ENCODE data around the gene BTN1A1. TPM values are rescaled to one million over a fixed set of nuclear protein-coding genes. Genes with fewer than 3 reads are reported as not detected.

The BTN1A1 gene
- polyA plus RNA-seq, 1 donor (not counting 4 experiments of a cell fraction or from before 2014, with no cell fraction given), result not detected

DNA sequence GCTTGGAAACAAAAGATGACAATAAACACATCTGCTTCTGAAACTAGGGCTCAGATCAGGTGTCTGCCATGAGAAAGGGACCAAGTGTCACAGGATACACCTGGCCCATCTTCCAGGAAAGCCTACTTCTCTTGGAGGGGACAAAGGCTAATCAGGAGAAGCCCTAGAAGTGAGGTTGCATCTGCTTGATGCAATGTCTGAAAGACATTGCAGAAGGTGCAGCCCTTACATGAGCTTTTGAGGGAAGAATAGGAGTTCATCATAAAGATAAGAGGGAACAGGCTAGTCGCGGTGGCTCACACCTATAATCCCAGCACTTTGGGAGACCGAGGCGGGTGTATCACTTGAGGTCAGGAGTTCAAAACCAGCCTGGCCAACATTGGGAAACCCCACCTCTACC, 2.5 kb upstream of the BTN1A1 start:
- Histone ChIP-seq H3K9me1 (ENCODE audit: control insufficient read depth, extremely low read depth, insufficient read depth, low read length) (no peaks in the 10 kb centered on the region), H2AFZ (ENCODE audit: control insufficient read depth, low read length) (no peak overlapping the region), H3K27ac (ENCODE audit: control insufficient read depth, insufficient read depth, low read length) (no peak overlapping the region), H3K4me2 (ENCODE audit: control insufficient read depth, extremely low read depth, insufficient read depth, low read depth, low read length) (no peak overlapping the region), H3K9ac (ENCODE audit: control insufficient read depth, extremely low read depth, insufficient read depth, low read length) (no peak overlapping the region), H3K4me3 (ENCODE audit: control insufficient read depth in 2 of 3, extremely low read depth in 1 of 3, insufficient read depth in 2 of 3, low read depth in 1 of 3, low read length in 3 of 3) (no peak overlapping the region), H3K9me3 (ENCODE audit: control insufficient read depth, low read depth, low read length) (no peaks in the 10 kb centered on the region), H3K4me1 (ENCODE audit: control insufficient read depth, extremely low read depth, insufficient read depth, low read length) (peaks cover 4% of the 10 kb centered on the region), H3K36me3 (ENCODE audit: control insufficient read depth in 2 of 2, extremely low read depth in 1 of 2, insufficient read depth in 2 of 2, low read length in 2 of 2) (no peaks in the 10 kb centered on the region), H3K27me3 (ENCODE audit: control insufficient read depth, extremely low read depth, insufficient read depth, low read length) (peaks cover 29% of the 10 kb centered on the region), H4K20me1 (ENCODE audit: control insufficient read depth, extremely low read depth, insufficient read depth, low read length) (no peaks in the 10 kb centered on the region), H3K79me2 (ENCODE audit: control insufficient read depth, insufficient read depth, low read length) (no peaks in the 10 kb centered on the region)
- dilution Hi-C loops (cut with MboI; ENCODE audit: extremely low pct_ligation_motif_present, low sequenced_read_pairs), result no loop called here
- TF ChIP-seq EZH2 (IDR thresholded peaks at IDR 0.05; ENCODE audit: low read length) (no peak), CTCF (optimal IDR thresholded peaks at IDR 0.05 in 1 of 3, IDR thresholded peaks at IDR 0.05 in 1 of 3, conservative IDR thresholded peaks at IDR 0.05 in 1 of 3; ENCODE audit: extremely low read depth in 1 of 3, insufficient read depth in 2 of 3, low read length in 3 of 3) (no peak)
- FAIRE-seq, result no peak
- DNase-seq (ENCODE audit: low read depth, low spot score), result no peak

DNA sequence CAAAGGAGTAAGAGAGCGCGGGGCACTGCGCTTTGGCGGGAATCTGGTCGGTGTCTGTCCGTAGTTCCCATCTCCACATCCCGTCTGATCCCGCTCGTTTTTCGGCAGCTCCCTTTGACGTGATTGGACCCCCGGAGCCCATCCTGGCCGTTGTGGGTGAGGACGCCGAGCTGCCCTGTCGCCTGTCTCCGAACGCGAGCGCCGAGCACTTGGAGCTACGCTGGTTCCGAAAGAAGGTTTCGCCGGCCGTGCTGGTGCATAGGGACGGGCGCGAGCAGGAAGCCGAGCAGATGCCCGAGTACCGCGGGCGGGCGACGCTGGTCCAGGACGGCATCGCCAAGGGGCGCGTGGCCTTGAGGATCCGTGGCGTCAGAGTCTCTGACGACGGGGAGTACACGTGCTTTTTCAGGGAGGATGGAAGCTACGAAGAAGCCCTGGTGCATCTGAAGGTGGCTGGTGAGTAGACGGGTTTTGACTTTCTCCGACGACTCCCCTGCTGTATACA, 1.4 kb downstream of the BTN1A1 start:
- TF ChIP-seq CTCF (optimal IDR thresholded peaks at IDR 0.05 in 1 of 3, IDR thresholded peaks at IDR 0.05 in 1 of 3, conservative IDR thresholded peaks at IDR 0.05 in 1 of 3; ENCODE audit: extremely low read depth in 1 of 3, insufficient read depth in 2 of 3, low read length in 3 of 3), result no peak
- TF ChIP-seq EZH2 (IDR thresholded peaks at IDR 0.05; ENCODE audit: low read length), result peak; percentile 77
- no peaks in the 10 kb centered on the region for H3K79me2 ChIP-seq (ENCODE audit: control insufficient read depth, insufficient read depth, low read length)
- H3K27ac ChIP-seq (ENCODE audit: control insufficient read depth, insufficient read depth, low read length), result no peak overlapping the region
- H2AFZ ChIP-seq (ENCODE audit: control insufficient read depth, low read length), result peak overlapping the region; percentile 70
- DNase-seq (ENCODE audit: low read depth, low spot score) (no peak), FAIRE-seq (no peak)
- no peak overlapping the region for H3K9ac ChIP-seq (ENCODE audit: control insufficient read depth, extremely low read depth, insufficient read depth, low read length)
- H3K4me3 ChIP-seq (ENCODE audit: control insufficient read depth in 2 of 3, extremely low read depth in 1 of 3, insufficient read depth in 2 of 3, low read depth in 1 of 3, low read length in 3 of 3), result peak overlapping the region in 2 of 3 experiments; percentile 7 to 49
- H3K9me1 ChIP-seq (ENCODE audit: control insufficient read depth, extremely low read depth, insufficient read depth, low read length), result no peaks in the 10 kb centered on the region
- H3K27me3 ChIP-seq (ENCODE audit: control insufficient read depth, extremely low read depth, insufficient read depth, low read length), result peaks cover 25% of the 10 kb centered on the region
- H4K20me1 ChIP-seq (ENCODE audit: control insufficient read depth, extremely low read depth, insufficient read depth, low read length), result no peaks in the 10 kb centered on the region
- peak overlapping the region; percentile 73 for H3K4me2 ChIP-seq (ENCODE audit: control insufficient read depth, extremely low read depth, insufficient read depth, low read depth, low read length)
- H3K36me3 ChIP-seq (ENCODE audit: control insufficient read depth in 2 of 2, extremely low read depth in 1 of 2, insufficient read depth in 2 of 2, low read length in 2 of 2), result no peaks in the 10 kb centered on the region
- H3K9me3 ChIP-seq (ENCODE audit: control insufficient read depth, low read depth, low read length), result no peaks in the 10 kb centered on the region
- dilution Hi-C loops (cut with MboI; ENCODE audit: extremely low pct_ligation_motif_present, low sequenced_read_pairs), result no loop called here
- peaks cover 4% of the 10 kb centered on the region for H3K4me1 ChIP-seq (ENCODE audit: control insufficient read depth, extremely low read depth, insufficient read depth, low read length)

Data from keratinocyte (primary cell).